ENCODE results near the gene SHD.

Gene SHD

DNA sequence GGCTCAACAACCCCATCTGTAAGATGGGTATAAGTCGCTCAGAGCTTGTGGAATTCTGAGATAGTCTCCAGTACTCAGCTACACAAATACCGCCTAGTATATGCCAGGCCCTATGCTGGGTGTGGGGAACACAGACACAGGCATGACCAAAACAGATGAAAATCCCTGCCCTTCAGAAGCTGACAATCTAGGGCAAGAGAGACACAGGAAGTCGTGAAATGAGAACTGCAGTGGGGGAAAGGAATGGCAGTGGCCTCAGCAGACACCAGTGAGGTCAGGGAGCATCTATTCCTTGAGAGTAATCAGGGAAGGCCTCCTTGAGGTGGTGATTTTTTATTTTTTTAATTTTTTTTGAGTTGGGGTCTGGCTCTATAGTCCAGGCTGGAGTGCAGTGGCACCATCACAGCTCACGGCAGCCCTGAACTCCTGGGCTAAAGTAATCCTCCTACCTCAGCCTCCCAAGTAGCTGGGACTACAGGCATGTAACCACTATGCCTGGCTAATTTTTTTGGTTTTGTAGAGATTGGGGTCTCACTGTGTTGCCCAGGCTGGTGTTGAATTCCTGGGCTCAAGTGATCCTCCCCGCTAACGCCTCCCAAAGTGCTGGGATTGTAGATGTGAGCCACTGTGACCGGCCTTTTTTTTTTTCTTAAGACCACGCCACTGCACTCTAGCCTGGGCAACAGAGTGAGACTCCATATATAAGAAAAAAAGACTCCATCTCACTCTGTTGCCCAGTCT is 19.9 kb downstream of the SHD start:
- DNase-seq (ENCODE audit: low spot score): no peak

DNA sequence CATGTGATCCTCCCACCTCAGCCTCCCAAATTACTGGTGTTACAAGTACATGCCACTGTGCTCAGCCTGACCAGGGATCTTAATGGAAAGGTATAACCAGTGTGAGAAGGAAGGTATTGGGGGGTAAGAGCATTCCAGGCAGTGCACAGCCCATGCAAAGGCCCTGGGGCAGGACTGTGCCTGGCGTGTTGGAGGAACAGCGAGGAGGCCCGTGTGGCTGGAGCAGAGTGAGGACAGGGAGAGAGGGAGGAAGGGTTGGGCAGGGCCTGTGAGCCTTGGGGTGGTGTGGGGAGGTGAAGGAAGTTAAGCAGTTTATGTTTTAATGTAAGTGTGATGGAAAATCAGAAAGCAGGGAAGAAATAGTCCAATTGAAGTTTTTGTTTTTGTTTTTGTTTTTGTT is 21.5 kb downstream of the SHD start:
- DNase-seq (ENCODE audit: low spot score): no peak

DNA sequence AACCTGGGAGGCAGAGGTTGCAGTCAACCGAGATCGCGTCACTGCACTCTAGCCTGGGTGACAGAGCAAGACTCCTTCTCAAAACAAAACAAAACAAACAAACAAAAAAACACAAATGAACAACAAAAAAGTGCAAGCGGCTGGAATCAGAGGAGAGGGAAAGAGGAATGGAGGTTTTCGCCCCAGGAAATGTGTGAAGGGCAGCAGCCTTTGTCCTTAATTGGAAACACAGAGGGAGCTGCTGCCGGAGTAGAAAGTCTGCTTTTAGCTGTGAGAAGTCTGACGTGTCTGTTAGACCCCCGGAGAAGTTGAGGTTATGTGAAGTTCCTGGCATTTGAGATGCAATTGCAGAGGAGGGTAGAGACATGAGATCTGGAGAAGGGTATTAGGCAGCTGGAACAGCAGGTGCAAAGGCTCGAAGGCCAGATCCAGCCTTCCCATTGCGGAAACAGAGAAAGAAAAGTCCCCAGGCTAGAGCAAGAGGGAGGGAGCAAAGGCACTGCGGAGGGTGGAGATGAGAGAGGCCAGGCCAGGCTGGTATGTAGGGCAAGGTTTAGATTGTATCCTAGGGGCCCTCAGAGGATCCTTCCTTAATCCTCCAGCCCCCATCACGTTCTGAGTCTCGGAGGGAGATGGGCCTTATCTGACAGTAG is 22.6 kb downstream of the SHD start:
- DNase-seq (ENCODE audit: low spot score): no peak

DNA sequence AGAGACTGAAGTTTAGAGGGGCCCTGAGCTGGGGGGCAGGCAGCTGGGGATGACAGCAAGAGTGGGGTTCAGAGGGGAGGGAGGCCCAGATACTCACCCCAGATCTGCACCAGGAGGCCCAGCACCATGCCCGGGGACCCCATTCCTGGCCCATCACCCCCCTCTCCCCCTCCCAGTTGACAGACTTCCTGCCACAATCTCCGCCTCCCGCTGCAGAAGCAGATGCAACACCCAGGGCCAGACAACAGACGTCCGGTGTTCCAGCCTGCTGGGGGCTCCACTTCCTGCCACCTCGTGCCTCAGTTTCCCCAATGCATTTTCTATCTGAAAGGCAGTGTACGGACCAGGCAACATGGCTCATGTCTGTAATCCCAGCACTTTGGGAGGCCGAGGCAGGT is 23.2 kb downstream of the SHD start, which contains the start of gene TMIGD2:
Gene TMIGD2, minus strand, starts transcription at position 147 of the 398 bp plus-strand sequence. Its CDS starts 4 bp downstream, at position 143.
- DNase-seq (ENCODE audit: low spot score): no peak

DNA sequence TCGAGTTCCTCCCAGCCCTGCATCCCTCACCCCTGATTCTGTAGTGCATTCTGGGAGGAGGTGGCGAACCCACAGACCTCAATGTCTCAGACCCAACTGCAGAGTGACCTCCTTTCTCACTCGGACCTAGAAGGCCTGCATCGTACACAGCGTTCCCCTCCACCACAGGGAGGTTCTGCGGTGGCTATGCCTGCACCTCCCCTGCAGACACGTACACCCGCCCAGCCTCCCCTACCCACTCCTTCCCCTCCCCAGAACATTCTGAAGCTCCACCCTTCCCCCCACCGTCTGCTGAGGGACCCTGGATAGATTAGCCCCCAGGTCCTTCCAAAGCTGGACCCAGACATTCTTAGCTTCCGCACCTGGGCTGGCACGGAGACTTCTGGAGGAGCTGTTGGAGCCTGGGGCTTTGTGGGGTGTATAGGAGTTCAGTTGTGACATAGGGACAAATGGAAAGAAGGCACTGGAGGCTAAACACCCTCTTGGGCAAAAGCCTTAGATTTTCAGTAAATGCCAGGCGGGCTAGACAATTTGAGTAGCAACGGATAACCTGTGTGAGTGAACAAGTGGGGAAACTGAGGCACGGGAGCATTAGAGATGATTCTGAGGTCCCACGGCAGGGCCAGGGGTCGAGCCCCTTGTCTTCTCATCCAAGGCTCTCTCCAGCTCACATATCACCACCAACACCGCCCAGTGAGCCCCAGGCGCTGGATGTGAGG is 24.9 kb downstream of the SHD start:
- DNase-seq (ENCODE audit: low spot score): no peak

DNA sequence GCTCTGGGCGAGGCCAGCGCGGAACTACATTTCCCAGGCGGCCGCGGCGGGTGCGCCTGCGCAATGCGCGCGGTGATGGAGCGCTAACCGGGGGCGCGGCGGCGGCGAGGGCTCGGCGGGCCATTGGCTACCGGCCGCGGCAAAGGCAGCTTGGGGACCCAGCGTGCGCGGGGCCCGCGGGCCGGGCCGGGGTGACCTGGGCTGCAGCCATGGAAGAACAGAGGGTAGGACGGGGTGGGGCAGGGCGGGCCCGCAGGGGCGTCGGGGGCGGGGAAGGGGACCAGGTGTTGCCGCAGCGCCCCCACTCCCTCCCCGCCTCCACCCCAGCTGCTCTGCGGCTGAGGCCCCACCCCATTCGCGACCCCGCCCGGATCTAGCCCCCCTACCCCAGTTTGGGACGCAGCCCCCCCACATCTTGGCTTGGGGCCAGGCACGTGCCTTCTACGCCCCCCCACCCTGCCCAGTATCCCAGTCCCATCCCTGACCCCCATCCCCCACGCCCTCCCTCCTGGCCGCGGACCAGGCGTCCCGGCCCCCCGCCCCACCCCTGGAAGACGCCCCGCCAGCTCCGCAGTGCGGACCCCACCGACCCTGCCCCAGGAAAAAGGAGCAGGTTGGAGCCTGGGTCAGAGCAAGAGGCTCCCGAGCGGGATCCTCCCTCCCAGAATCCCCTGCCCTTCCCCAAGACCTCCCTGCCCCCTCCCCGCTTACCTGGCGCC is 25.6 kb downstream of the SHD start, which contains the start of gene FSD1:
Gene FSD1, plus strand, starts transcription at position 61 of the 719 bp plus-strand sequence. Its CDS starts 149 bp downstream, at position 210.
- DNase-seq (ENCODE audit: low spot score): peak; percentile 92

DNA sequence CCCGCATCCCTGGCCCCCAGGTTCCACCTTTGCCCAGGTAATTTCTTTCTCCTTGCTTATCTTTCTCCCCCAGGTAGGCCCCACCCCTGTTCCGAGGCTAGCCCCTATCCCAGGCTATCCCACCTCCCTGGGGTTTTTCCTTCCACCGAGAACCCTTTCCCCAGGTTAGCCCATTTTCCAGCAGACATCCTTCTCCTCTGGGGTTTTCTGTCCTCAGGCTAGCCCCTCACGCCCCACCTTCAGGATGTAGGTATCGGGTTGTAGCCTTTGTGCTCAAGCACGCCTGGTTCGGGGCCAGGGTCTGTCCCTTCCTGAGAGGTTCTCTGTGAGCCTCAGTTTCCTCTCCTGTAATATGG is 26.2 kb downstream of the SHD start:
- DNase-seq (ENCODE audit: low spot score): no peak

DNA sequence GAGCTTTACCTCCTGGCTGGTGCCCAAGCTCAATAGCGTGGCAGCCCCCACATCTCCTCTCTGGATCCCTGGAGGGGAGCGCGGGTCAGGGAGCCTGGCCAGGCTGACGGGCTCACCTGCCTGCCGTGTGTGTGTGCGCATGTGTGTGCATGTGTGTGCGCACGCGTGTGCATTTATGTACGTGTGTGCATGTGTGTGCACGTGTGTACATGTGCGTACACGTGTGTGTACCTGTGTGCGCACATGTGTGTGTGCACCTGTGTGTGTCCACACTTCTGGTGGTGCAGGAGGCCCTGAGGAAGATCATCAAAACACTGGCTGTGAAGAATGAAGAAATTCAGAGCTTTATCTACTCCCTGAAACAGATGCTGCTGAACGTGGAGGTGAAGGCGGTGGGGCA is 26.6 kb downstream of the SHD start:
- no peak for DNase-seq (ENCODE audit: low spot score)

DNA sequence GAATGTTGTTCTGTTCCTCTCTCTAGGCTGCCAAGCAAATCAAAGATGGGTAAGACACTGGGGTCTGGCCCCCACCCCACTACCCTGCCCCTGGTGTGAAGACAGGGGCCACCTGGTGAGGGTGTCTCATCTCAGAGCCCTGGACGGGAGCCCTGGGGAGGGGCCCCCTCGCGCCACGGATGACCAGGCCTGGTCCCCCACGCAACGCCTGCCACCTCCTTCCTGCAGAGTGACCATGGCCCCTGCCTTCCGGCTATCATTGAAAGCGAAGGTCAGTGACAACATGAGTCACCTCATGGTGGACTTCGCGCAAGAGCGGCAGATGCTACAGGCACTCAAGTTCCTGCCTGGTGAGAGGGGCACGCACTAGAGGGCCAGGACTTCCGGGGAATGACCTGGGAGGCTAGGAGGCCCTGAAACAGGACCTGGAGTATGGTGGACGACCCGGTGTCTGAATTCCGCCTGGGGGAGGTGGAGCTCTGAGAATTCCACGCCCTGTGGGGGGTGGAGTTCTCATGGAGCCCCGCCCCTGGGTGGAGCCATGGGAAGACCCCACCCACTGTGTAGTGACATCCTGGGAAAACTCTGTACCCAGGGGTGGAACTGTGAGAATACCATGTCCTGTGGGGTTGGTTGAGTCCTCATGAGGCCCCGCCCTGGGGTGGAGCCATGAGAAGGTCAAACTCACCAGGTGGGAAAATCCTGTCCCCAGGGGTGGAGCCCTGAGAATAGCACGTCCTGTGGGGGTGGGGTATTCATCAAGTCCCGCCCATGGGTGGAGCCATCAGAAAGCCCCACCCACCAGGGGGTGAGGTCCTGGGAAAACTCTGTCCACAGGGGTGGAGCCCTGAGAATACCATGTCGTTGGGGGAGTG is 31.4 kb downstream of the SHD start:
- DNase-seq (ENCODE audit: low spot score): peak; percentile 52

DNA sequence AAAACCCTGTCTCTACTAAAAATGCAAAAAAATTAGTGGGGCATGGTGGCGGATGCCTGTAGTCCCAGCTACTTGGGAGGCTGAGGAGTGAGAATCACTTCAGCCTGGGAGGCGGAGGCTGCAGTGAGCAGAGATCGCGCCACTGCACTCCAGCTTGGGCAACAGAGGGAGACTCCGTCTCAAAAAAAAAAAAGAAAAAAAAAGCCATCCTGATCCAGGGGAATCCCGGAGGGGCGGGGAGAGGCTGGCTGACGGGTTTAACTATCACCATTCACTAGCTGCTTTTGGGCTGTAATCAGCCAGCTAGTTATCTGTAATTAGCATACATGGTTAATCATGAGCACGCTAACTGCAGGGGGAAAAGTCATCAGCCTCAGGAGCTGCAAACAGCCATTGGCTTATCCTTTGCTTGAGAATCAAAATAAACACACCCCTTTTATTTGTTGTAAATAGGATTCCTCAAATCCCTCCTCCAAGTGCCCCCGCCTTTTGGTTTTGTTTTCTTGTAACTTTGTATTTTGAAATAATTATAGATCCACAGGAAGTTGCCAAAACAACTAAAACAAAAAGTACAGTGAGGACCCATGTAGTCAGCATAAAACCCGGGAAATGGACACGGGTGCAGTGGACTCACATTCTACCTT is 34.9 kb downstream of the SHD start:
- no peak for DNase-seq (ENCODE audit: low spot score)

DNA sequence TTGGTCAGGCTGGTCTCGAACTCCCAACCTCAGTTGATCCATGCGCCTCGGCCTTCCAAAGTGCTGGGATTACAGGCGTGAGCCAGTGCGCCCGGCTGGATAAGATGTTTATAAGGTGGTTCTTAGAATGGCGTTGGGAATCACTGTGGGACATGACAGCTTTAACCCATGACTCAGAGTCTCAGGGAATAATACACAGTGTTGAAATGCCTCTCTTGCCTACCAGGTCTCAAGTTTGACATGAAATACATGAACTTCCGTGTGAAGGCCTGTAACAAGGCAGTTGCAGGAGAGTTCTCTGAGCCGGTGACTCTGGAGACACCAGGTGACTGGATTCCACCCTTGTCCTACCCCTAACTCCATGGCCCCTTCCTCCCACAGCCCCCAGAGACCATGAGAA is 37.9 kb downstream of the SHD start:
- no peak for DNase-seq (ENCODE audit: low spot score)

DNA sequence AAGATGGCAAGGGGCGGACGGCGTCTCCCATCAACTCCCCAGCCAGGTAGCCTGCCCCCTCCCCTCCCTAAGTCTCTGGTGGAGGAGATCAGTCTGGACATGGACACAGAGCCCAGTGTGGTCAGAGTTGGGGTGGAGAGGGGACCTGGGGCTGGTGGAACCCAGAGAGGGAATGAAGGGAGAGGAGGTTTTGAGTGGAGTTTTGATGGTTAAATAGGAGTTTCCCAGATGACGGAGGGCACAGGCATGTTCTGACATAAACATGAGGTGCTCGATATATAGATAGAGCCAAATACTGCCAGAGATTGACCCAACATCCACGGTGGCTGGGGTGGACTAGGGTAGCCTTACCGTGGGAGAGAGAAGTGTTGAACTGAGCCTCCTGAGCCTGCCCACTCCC is 39.4 kb downstream of the SHD start:
- DNase-seq (ENCODE audit: low spot score): no peak

DNA sequence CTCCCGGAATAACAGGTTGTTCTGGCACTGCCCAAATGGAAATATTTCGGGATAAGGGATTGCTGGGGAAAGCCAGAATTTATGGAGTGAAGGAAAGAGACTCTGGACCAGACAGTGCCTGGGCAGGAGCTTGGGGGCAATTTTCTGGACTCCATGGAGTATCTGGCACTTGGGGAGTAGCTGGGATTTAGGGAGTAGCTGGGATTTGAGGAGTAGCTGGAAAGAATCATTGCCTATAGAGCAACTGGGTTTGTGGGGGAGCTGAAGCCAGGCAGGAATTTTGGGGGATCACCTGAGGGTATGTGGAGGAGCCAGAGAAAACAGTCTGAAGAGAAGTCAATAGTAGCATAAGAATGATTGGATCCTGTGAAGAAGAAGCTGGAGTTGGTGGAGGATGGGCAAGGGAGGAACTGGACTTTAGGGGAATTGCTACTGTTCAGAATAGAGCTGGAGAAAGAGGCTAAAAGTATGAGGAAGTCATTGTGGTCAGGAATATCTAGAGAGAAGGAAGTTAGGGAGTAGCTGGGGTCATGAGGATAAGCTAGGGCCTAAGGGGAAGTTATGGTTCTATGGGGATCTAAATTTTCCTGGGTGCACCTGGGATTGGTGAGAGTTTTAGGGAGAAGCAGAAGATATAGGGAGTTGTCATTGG is 40.1 kb downstream of the SHD start:
- DNase-seq (ENCODE audit: low spot score): no peak

DNA sequence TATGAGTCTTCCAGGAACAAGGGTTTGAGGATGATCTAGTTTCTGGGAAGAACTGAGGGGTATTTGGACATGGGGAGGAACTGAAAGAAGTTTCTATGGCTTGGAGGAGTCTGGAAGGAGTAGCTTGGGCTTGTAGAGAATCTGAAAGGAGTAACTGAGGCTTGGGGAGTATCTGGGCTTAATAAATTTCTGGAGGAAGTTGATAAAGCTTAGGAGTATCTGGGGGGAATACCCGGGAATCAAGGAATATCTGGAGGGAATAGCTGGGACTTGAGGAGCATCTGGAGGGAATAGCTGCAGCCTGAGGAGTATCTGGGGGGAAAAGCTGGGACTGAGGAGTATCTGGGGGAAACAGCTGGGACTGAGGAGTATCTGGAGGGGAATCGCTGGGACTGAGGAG is 41.4 kb downstream of the SHD start:
- DNase-seq (ENCODE audit: low spot score): no peak

DNA sequence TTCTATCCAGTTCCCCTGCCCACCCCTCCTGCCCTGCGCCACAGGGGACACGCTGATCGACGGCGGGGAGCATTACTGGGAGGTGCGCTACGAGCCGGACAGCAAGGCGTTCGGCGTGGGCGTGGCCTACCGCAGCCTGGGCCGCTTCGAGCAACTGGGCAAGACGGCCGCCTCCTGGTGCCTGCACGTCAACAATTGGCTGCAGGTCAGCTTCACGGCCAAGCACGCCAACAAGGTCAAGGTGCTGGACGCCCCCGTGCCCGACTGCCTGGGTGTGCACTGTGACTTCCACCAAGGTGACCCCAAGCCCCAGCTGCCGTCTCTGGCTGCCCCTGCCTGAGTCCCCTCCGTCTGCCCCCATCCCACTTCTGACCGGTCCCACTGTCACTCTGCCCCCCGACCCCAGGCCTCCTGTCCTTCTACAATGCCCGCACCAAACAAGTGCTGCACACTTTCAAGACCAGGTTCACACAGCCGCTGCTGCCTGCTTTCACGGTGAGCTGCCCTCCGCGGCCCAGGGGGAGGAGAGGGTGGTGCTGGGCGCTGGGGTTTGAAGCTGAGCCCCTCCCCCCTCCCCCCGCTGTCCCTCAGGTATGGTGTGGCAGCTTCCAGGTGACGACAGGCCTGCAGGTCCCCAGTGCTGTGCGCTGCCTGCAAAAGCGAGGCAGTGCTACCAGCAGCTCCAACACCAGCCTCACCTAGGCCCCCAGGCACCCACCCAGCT is 44.0 kb downstream of the SHD start:
- DNase-seq (ENCODE audit: low spot score): no peak

DNA sequence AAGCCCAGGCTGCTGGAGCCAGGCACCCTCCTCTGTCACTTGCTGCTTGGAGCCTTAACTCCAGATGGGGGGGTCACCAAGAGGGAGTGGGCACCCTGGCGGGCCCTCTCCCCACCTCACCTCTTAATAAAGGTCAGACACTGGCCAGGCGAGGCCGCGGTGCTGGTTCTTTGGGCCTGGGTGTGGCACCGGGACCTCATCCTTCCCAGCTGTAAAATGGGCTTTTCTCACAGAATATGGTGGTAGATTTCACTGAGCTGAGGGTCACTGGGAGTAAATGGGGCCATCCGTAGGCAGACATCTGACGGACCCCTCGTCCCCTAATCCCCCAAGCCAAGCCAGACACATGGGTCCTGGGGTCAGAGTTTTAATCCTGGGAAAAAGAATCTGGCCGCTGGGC is 44.6 kb downstream of the SHD start:
- no peak for DNase-seq (ENCODE audit: low spot score)

DNA sequence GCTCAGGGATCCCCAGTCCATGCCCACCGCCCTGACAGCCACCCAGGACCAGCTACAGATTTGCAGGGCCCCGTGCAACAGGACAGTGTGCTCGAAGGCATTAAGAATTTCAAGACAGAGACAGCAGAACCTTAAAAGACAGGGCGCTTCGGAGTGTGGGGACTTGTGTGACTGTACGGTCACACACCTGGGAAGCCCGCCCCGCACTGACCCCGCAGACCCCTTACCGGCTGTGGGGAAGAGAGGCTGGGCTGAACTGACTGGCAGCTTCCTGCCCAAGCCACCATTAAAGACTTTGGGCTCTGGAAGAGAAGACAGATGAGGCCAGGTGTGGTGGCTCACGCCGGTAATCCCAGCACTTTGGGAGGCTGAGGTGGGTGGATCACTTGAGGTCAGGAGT is 45.2 kb downstream of the SHD start:
- no peak for DNase-seq (ENCODE audit: low spot score)

DNA sequence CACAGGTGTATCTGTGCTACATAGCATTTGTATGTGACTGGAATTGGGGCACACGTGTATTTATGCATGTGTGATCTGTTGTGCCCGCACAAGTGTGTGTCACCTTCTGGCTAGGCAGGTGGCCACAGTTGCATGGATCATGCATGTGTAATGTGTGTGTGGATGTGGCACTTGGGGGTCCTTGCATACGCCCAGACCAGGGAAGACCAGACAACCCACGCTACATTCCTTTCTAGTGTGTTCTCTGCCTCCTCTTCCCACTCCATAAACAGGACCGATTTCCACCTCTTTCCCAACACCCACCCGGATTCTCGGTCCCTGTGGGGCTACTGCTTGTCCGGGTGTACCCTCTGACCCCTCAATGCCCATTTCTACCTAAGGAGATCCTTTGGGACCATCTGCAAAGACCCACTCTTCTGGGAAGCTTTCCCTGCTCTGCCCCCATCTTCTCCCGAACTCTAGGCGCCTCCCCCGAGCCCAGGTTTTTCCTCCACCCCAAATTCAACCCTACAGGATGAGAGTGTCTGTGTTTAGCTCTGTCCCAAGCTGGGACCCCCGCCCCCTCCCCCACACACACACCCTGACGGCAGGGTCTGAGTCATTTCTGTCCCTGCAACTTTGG is 47.3 kb downstream of the SHD start:
- DNase-seq (ENCODE audit: low spot score): no peak

DNA sequence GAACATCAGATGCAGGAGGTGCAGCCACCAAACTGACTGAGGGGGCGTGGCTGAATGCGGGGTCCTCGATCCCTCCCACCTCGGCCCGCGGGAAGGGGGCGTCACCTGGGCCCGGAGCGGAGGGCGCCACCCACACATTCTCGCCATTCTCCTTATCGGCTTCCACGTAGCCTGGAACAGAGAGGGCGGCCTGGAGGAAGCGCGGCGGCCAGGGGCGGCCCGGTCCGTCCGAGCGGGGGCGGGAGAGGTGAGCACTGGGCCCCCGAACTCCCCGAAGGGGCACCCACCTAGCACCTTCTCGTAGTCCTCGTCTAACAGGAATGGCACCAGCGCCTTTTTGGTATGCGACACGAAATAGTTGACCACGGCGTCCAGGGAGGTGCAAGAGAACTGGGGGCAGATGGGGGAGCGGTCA is 47.8 kb downstream of the SHD start:
- no peak for DNase-seq (ENCODE audit: low spot score)
